SK-N-DZ (cell line): ENCODE data around the gene CPTP.
"Not testable (repeated sequence)": the region's sequence is repeated elsewhere in the genome, so short reads cannot be mapped to it uniquely, and the experiment has no call there.

ENCODE experiments used
- DNase-seq: peaks from one replicate; pipeline ENCODE4 v3.0.0-alpha.2; 2015; ENCODE audit warnings: low spot score

Gene CPTP

DNA sequence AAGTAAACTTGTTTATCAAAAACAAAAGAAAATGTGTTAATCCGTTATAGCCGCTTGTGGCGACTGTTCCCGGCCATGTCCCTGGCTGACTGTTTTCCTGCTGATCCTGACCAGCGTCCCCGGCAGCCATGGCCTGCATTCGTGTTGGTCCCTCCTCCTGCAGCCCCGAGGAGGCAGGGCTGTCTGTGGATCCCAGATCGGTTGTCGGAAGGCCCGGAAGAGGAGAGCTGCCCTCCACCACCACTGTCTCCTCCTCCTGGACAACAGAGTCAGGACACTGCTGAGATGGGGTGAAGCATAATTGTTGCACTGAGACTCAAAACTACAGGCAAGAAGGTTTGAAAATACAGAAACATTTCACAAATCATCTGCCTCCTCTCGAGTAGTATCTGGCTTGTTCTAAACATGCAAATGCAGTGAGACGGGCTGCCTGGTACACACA, 37.4 kb downstream of the CPTP start:
- peak; percentile 61 for DNase-seq

DNA sequence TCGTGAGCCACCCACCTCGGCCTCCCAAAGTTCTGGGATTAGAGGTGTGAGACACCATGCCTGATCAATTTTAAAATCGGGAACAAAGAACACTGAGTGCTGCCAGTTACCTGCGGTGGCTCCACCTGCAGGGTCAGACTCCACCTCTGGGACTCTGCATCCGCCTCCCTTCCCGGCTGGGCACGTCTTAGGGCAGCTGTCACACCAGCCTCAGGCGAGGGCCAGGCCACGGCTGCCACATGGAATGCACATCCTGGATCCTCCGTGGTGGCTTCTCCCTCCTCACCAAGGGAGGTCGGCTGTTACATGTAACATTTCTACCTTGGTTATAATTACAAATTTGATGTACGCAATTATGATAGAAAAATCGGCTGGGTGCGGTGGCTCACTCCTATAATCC, 39.7 kb downstream of the CPTP start:
- no peak for DNase-seq

- DNase-seq, result no peak
These were observed 41.5 kb downstream of the CPTP start for GRCh38 chr1:1365875-1366698.

GRCh38 chr1:1366699-1367066, 42.1 kb downstream of the CPTP start:
- DNase-seq, result no peak

- no peak for DNase-seq
These were observed 42.7 kb downstream of the CPTP start for GRCh38 chr1:1367315-1367714.

DNA sequence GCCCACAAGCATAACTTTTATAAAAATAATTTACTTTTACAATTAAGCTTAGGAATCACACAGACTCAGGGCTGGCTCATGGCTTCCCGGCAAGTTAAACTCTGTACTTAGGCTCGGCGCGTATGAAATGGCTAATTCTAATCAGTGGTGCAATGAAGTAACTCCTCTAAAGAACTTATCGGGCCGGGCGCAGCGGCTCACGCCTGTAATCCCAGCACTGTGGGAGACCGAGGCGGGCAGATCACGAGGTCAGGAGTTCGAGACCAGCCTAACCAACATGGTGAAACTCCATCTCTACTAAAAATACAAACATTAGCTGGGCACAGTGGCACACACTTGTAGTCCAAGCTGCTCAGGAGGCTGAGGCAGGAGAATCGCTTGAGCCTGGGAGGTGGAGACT, 45.5 kb downstream of the CPTP start:
- DNase-seq, result not testable (repeated sequence)

GRCh38 chr1:1370771-1371300, 46.2 kb downstream of the CPTP start:
- no peak for DNase-seq

DNA sequence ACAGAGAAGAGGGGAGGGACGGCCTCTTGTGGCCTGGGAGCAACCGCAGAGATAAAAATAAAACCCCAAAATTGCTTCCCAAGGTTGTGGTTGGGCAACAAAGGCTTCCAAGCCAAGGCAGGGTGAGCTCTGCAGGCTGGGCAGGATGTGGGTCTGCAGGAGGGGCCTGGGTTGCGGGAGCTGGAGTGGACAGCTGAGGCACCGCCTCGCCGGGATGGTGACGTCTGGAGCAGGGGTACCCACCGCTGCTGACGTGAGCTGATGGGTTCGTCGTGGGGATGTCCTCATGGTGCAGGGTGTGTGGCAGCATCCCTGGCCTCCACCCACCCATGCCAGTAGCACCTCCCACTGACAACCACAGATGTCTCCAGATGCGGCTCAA, 46.8 kb downstream of the CPTP start:
- no peak for DNase-seq

DNA sequence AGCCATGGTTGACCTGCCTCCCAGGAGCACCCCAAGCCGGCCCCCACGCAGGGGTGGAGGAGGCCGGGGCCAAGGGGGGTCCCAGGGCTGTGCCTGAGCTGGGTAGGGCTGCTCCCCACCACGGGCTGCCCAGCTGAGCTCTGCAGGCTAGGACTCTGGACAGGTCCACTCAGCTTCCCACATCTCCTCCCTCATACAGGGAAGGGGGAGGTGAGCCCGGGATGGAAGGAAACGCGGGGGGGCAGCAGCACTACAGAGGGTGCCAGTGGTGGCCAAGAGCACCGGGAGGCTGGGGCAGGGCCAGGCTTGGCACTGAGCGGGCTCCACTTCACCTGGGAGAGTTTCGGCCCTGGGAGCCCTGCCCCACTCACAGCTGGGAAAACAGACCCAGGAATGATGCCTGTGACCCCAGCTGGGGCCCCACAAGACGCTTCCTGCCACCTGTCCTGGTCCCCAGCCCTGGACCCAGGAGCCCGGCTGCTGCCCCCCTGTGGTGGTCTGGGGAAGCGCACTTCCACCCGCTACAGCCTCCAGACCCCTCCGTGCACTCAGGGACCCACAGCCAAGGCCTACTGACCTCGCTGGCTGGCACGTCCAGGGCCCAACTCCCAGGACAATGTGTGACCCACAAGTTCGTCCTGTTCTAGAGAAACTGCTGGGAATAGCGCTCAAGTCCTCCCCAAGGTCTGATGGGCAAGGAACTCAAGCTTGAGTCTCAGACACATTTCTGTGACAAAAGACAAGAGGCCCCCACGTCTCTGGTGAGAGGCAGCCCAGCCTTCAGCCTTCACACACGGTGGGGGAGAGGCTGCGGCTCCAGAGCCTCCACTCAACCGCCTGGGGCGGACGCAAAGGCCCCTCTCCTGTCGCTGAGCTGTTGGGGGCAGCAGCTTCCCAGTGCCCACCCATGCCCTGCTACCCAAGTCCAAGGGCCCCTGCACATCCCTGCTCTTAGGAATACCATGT, 47.4 kb downstream of the CPTP start:
- peak; percentile 50 for DNase-seq

DNA sequence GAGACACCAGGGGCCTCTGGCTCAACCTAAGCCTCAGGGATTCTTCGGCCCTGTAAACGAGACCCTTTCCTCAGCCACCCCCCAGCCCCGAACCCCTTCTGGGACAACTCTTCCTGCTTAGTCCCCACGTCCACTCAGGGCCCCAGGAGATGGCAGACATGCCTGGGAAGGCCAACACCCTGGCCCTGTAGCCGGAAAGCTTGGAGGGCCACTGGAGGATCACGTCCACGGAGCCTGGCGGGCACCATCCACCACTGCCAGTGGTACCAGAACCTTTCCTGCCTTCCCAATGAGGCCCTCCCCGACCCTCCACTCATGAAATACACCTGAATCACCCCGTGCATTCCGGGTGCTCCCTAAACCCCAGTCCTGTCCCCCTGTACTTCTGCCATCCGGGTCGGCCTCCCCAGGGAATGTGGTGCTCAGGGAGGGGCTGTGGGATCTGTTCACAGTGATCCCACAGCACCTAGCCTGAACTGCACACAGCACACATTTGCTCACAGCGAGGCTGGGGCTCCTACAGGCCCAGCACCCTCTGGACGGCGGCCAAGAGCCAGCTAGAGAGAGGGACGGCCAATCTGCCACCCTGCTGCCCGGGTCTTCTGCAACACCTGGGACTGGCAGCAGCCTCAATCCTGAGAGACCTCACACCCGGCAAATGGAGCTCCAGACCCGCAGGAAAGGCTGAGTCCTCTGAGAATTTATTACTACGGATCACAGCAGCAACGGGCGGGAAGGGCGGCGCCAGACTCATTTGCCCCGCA, 48.6 kb downstream of the CPTP start:
- DNase-seq, result no peak

DNA sequence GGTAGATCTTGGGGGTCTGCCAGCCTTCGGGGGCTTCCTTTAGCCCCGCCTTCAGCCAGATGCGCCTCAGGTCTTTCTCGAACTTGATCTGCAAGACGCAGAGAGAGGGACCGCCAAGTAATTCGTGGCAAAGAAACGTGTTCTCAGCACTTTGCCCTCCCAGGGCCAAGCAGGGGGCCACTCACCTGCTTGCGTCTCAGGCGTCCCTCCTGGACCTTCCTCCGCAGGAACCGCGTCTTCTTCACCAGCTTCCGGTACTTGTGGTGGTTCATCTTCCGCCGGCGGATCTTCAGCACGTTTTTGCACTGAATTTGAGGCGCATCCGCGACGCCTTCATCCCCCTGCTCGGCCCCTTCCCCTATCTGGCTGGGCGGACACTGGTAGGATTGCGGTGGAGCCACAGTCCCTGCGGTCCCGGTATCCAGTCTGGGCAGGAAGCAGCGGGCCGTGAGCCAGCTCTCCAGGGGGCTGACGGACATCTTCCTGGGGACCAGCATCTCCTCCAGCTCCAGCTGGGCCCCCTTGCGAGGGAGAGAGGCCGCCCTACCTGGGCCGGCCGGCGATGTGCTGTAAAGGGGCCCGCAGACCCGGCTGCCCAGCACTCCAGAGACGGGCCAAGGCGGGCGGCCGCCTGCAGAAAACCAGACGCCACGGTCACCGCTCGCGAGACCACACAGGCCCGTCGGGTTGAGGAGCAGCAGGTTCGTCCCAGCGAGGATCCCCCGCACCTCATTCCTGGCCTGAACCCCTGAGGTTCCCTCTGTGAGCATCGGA, 49.4 kb downstream of the CPTP start:
- DNase-seq, result no peak

GRCh38 chr1:1374589-1374928, 50.0 kb downstream of the CPTP start:
- no peak for DNase-seq

GRCh38 chr1:1374929-1375662, 50.5 kb downstream of the CPTP start, which contains the start of gene AURKAIP1:
AURKAIP1 (minus strand) TSS chr1:1375207; CDS start chr1:1374756, 451 bp downstream.
- DNase-seq, result peak; percentile 99

- no peak for DNase-seq
These were observed 52.1 kb downstream of the CPTP start for GRCh38 chr1:1376551-1377226.

GRCh38 chr1:1377540-1378205, 53.1 kb downstream of the CPTP start:
- no peak for DNase-seq
